A673 (cell line): ENCODE results near the gene BCL3. TPM values are rescaled to one million over a fixed set of nuclear protein-coding genes. Genes with fewer than 3 reads are reported as not detected.

Experiments used
- Bru-seq: library from RNA; stranded (reverse); fragments of 400-500 nt; gene quantifications from one replicate; lab custom pipeline; 2021; lab: Mats Ljungman, UMichigan
- BruChase-seq, 2 experiments: library from RNA; stranded (reverse); fragments of 400-500 nt; gene quantifications; one replicate each; lab custom pipeline; 2021; lab: Mats Ljungman, UMichigan
- BruUV-seq: library from RNA; stranded (reverse); fragments of 400-500 nt; replicated peaks from 2 replicates; lab custom pipeline; 2021; lab: Mats Ljungman, UMichigan
- CTCF ChIA-PET: fragments of 300-600 bp; sonication (Branson Sonifier 250); formaldehyde crosslinking; loops from one replicate; lab custom pipeline; 2022; ENCODE audit warnings: antibody characterized with exemption; lab: Charles Lee
- POLR2A ChIA-PET: fragments of 300-600 bp; sonication (Branson Sonifier 250); formaldehyde crosslinking; loops from one replicate; lab custom pipeline; 2022; ENCODE audit warnings: antibody characterized with exemption; ENCODE audit not compliant: low non-redundant PET; lab: Charles Lee
- DNase-seq: peaks from one replicate; pipeline ENCODE4 v3.0.0-alpha.2; 2015; ENCODE audit warnings: low spot score
- H3K27ac ChIP-seq: fragments of 200-600 bp; sonication (generic); 2 replicates; pipeline ENCODE4 v1.5.1; 2016; ENCODE audit warnings: mixed run types, low read depth, mild to moderate bottlenecking, mixed read lengths, antibody characterized with exemption, low read length; ENCODE audit not compliant: poor library complexity, severe bottlenecking
- H3K27me3 ChIP-seq: fragments of 200-600 bp; sonication (generic); replicated peaks from 2 replicates; pipeline ENCODE4 v1.6.1; 2017; ENCODE audit warnings: mixed run types, low read depth, mild to moderate bottlenecking, mixed read lengths, antibody characterized with exemption, low read length; ENCODE audit not compliant: insufficient read depth, poor library complexity
- H3K36me3 ChIP-seq: fragments of 200-600 bp; sonication (generic); 2 replicates; pipeline ENCODE4 v1.6.1; 2016; ENCODE audit warnings: mixed run types, mild to moderate bottlenecking, mixed read lengths, antibody characterized with exemption, low read length; ENCODE audit not compliant: insufficient read depth, poor library complexity, severe bottlenecking
- H3K4me1 ChIP-seq: fragments of 200-600 bp; sonication (generic); 2 replicates; pipeline ENCODE4 v1.6.1; 2017; ENCODE audit warnings: mixed run types, mild to moderate bottlenecking, mixed read lengths, antibody characterized with exemption, low read length; ENCODE audit not compliant: insufficient read depth, poor library complexity, severe bottlenecking
- H3K4me3 ChIP-seq: fragments of 200-600 bp; sonication (generic); 2 replicates; pipeline ENCODE4 v1.5.1; 2016; ENCODE audit warnings: low read depth, mixed run types, mild to moderate bottlenecking, mixed read lengths, low read length; ENCODE audit not compliant: poor library complexity, severe bottlenecking
- H3K9me3 ChIP-seq: fragments of 200-600 bp; sonication (generic); 2 replicates; pipeline ENCODE4 v1.6.1; 2016; ENCODE audit warnings: mixed run types, low read depth, mild to moderate bottlenecking, mixed read lengths, antibody characterized with exemption, low read length; ENCODE audit not compliant: poor library complexity, severe bottlenecking
- CTCF ChIP-seq: fragments of 300-800, 200-600 bp; sonication (generic); conservative IDR thresholded peaks from 2 replicates; pipeline ENCODE4 v1.5.1; 2017; ENCODE audit warnings: low read depth, mild to moderate bottlenecking, antibody characterized with exemption, low read length, moderate library complexity, mixed read lengths
- EZH2 ChIP-seq: fragments of 200-600 bp; sonication (generic); IDR thresholded peaks from 2 replicates; pipeline ENCODE4 v1.6.1; 2017; ENCODE audit warnings: borderline replicate concordance, low read depth, mild to moderate bottlenecking, mixed read lengths, antibody characterized with exemption, low read length; ENCODE audit not compliant: poor library complexity, severe bottlenecking
- intact Hi-C: fragments of 100-400 bp; cut with micrococcal nuclease; formaldehyde crosslinking; loops from one replicate; pipeline ENCODE4 v1.10.0; 2022; ENCODE audit not compliant: unreplicated experiment
- long read RNA-seq: library from polyadenylated mRNA; stranded (forward); transcript quantifications from one replicate; pipeline ENCODE4 v2.0.0, GENCODE V29; 2022
- total RNA-seq: library from RNA; stranded (reverse); gene quantifications from 2 replicates; pipeline ENCODE4 v1.2.3, GENCODE V29; 2021

BCL3 gene
- total RNA-seq (6.6 and 9.9 TPM in 2 replicates), Bru-seq, nascent RNA (percentile 43 among the genes with signal in this experiment), BruChase-seq, experiment 1, labeled RNA remaining after a 2-hour chase (percentile 39 among the genes with signal in this experiment), BruChase-seq, experiment 2, labeled RNA remaining after a 6-hour chase (percentile 45 among the genes with signal in this experiment)
- long read RNA-seq, transcript BCL3-201 (9 exons, 2,038 nt), result major isoform, 8 of 11 reads
- long read RNA-seq, partial matches to known transcripts, result 0 of 11 reads
- long read RNA-seq, other reads (novel, unspliced or antisense), result 2 of 11 reads

- intact Hi-C loops, result no loop called here
- POLR2A ChIA-PET, result no interaction called here
- CTCF ChIA-PET, result interaction anchor here (0.6 to 1.0 kb wide), 2 partner anchors 25 to 160 kb away, joined by 3 to 4 read pairs; no protein-coding TSS in a partner anchor
- no peak for DNase-seq
- Histone ChIP-seq H3K9me3 (no peaks in the 10 kb centered on the region), H3K27ac (peak within 1 kb of the TSS; percentile 74), H3K27me3 (no peaks in the 10 kb centered on the region), H3K36me3 (no peaks in the 10 kb centered on the region), H3K4me3 (peak within 1 kb of the TSS; percentile 67), H3K4me1 (peaks cover 30% of the 10 kb centered on the region)
- no peak for TF ChIP-seq EZH2
- TF ChIP-seq CTCF, result no peak
- no TSS peak for BruUV-seq
These were observed at the start of gene BCL3 for GRCh38 chr19:44748426-44749254. Gene BCL3, plus strand, starts transcription at chr19:44748708. Its CDS starts 83 bp downstream, at chr19:44748791.

GRCh38 chr19:44700547-44700946 is 48.0 kb upstream of the BCL3 start:
- no TSS peak for BruUV-seq
- no peaks in the 10 kb centered on the region for H3K27me3 ChIP-seq
- H3K36me3 ChIP-seq, result no peaks in the 10 kb centered on the region
- CTCF ChIA-PET, result no interaction called here
- DNase-seq, result no peak
- no peaks in the 10 kb centered on the region for H3K9me3 ChIP-seq
- no peak overlapping the region for H3K4me3 ChIP-seq
- TF ChIP-seq EZH2 (no peak), CTCF (no peak)
- no peak overlapping the region for H3K27ac ChIP-seq
- intact Hi-C loops, result no loop called here
- no peaks in the 10 kb centered on the region for H3K4me1 ChIP-seq
- POLR2A ChIA-PET, result no interaction called here

GRCh38 chr19:44701228-44701627 is 47.3 kb upstream of the BCL3 start:
- ChIA-PET POLR2A (no interaction called here), CTCF (no interaction called here)
- intact Hi-C loops, result no loop called here

More at GRCh38 chr19:44701228-44701627, 47.3 kb upstream of the BCL3 start:
- no peaks in the 10 kb centered on the region for H3K9me3 ChIP-seq
- no peaks in the 10 kb centered on the region for H3K36me3 ChIP-seq
- DNase-seq, result no peak
- BruUV-seq, result no TSS peak
- H3K4me3 ChIP-seq, result no peak overlapping the region
- TF ChIP-seq CTCF (no peak), EZH2 (no peak)
- H3K27ac ChIP-seq, result no peak overlapping the region
- H3K4me1 ChIP-seq, result no peaks in the 10 kb centered on the region
- no peaks in the 10 kb centered on the region for H3K27me3 ChIP-seq
